OCI-M2 (cell line): Measurements from ENCODE around the gene CDS2.

Experiments used
- DNase-seq: peaks from one replicate; lab custom pipeline; 2025; ENCODE audit not compliant: unreplicated experiment; lab: John Stamatoyannopoulos, UW

The CDS2 gene

DNA sequence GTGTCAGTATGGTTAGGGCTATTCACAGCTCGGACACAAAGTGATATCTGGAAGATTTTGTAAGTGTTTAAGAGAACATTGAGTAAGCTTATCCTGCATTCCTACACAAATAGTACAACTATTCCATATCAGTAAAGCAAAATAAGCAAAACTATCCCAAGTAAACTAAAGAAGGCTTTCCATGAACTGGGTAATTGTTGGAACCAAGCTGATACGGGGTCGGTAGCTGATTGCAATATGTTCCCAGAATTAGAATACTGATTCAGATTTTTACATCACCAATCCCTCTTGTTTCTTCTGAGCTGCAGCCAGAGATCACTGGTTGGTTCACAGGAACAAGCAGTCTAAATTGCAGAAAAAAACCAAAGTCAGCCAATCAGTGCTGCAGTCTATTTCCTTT, 54.1 kb downstream of the CDS2 start:
- no peak for DNase-seq

GRCh38 chr20:5181492-5181891, 54.7 kb downstream of the CDS2 start:
- no peak for DNase-seq

- DNase-seq: no peak
Measured at GRCh38 chr20:5181958-5182357, 55.1 kb downstream of the CDS2 start.

GRCh38 chr20:5182615-5183254, 55.9 kb downstream of the CDS2 start:
- DNase-seq: no peak

DNA sequence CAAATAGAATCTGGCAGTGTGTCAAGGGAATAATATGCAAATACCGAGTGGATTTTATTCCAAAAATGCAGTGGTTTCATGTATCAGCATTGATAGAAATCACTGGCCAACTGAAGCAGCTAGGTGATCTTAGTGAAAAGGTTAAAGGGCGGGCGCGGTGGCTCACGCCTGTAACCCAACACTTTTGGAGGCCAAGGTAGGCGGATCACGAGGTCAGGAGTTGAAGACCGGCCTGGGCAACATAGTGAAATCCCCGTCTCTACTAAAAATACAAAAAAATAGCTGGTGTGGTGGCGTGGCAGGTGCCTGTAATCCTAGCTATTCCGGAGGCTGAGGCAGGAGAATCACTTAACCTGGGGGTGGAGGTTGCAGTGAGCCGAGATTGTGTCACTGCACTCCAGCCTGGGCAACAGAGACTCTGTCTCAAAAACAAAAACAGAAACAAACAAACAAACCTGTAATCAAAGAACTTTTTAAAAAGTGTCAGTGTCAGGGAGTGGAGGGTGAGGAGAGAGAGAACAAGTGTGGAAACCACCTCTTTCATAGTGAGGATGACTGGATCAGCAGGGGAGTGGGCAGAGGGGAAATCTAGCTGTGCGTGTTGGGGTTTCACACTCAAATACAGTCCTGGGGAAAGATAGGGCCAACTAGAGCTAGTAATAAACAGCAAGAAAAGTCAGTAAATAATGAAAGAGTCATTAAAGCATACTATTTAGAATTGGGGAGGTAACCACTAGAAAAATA, 57.1 kb downstream of the CDS2 start:
- DNase-seq: no peak

- DNase-seq: no peak
Measured at GRCh38 chr20:5184684-5185083, 57.9 kb downstream of the CDS2 start.

DNA sequence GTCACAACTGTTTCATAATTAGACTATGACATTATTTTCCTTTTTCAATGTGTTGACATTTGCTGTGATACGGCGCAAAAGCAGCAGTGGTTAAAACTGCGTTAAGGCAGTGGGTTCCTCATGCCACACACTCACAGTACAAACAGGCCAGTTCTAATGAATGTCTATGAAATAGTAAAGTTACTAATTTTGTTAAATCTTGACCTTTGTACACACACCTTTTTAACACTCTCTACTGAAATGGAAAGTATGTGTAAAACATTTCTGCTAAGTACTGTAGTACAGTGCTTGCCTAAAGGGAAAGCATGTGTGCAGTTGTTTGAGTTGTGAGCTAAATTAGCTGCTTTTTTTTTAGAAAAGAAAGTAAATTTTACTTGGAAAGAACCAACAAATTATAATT, 60.3 kb downstream of the CDS2 start:
- DNase-seq: no peak

DNA sequence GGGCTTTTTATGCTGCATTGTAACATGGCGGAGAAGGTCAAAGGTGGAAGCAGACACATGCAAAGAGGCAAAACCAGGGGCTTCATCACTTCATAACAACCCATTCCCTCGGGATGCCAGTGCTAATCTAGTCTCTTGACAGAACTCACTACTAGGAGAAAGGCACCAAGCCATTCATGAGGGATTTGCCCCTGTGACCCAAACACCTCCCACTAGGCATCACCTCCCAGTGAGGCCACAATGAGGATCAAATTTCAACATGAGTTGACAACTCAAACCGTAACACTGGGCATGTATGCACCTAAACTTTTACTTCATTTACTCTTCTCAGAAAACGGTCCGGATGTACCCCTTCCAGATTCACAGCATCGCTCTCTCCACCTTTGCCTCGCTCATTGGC, 61.9 kb downstream of the CDS2 start:
- DNase-seq: no peak

DNA sequence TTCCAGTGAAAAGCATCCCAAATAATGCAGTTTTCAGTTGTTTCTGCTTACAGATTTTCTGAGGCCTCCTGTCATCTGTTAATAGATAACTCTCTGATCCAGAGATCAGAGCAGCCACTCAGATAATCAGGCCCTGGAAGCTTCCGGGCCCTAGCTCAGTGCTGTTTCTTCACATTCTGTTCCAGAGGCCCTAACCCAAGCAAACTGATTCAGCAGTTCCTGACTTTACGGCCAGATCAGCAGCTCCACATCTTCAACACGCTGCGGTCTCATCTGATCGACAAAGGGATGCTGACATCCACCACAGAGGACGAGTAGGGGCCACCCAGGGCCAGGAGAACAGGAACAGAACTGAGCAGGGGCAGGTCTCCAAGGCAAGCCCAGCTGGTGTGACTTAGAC, 63.1 kb downstream of the CDS2 start:
- DNase-seq: no peak

DNA sequence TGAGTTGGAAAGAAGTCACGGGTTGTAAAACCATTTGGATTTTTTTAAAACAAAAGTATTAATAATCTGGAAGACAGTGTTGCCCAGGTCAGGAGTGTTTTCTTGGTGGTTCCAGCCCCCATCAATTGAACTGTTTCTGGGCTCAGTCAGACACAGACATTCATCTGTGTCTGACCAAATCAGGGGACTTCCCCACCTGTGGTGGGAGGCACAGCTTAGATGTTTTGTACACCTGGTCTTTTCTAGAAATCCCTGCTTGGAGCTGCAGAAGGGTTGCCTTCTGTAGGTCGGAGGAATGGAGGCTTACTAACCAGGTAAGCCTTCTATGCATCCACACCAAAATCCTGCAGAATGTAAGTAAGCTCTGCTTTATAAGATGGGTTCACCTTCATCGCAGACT, 63.6 kb downstream of the CDS2 start:
- DNase-seq: no peak

GRCh38 chr20:5191829-5192569, 65.2 kb downstream of the CDS2 start:
- peak; percentile 15 for DNase-seq

DNA sequence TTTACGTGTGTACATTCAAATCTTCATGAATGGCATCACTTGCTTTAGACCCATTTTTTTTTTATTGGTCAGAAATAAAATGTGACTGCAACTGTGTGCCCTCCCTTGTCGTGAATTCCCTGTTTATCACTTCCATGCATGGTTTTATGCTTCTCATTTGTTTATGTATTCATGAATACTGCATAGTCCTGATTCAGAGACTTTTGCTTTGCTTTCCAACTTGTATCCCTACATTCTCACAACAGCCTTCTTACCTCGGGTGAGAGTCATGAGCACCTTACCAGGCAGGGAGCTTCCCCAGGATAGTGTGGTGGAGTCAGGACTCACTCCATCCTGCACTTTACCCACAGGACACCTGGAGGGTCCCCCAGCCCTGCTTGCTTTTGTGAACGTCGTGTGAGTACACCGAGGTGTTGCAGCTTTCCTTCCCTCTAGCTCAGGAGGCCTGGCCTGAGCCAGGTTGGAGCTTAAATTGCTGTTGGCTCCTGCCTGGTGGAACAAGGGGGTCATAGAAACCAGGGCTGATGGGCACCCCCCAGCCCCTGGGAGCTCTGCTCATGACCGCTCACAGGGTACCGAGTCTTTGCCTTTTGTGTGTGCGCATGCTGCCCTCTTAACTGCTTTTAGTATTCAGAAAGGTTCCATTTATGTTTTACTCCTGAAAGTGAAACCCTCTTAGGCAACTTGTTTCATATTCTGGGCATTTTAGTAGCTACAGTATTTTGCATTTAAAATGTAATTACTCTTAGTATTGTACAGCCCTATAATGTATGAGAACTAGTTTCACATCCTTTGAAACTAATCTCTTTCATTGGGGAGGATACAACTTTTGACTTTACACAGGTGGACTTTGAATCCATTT, 66.0 kb downstream of the CDS2 start:
- DNase-seq: no peak

DNA sequence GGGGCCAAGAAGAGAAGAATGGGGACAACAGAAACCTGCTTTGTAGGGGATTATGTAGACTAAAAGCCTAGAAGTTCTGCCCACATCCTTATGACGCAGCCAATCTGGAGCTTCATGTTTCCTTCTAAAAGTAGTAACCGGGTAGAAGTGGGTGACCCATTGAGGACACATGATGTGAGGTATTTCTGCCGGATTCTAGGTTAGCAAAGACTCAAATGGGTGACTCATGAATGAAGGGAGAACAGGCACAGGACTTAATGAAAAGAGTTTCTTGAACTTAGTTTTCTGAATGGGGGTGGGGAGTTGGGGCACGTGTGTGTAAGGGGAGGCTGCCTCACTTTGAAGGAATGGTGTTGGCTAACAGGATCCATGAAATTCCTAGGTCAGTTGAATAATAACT, 68.8 kb downstream of the CDS2 start:
- DNase-seq: no peak

- no peak for DNase-seq
Measured at GRCh38 chr20:5196149-5196548, 69.3 kb downstream of the CDS2 start.

- no peak for DNase-seq
Measured at GRCh38 chr20:5197270-5197827, 70.5 kb downstream of the CDS2 start.

DNA sequence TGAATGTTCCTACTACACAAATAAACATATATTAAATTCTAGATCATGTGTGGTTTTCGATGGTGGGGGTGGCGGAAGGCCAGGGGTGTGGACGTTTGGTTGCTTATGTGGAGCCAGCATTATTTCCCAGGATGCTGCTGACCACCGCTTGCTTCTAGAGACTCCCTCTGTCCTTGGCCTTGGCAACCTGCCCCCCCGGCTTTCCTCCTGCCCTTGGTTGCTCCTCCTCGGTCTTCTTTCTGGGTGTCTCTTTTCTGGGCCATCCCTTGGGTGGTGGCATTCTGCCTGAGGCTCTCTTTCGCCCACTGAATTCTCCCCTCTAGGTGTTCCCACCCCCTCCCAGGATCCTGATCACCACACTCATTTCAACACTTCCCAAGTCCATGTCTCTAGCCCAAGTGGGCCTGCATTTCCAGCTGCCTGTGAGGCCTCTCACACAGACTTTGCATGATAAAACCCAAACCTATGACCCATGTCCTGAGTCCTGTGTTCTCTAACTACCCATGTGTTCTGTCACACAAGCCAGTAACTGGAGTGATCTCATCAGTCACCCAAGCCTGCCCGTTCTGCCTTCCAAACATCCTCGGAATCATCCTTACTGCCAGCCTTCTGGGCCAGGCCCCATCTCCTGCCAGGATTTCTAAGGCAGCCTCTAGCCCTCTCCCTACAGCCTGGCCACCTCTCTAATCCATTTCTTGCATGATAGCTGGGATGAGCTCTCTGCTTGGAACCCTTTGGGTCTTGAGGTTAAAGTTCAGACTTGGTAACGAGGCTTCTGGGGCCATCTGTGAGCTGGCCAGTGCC, 71.2 kb downstream of the CDS2 start:
- no peak for DNase-seq

- no peak for DNase-seq
Measured at GRCh38 chr20:5198651-5198924, 71.8 kb downstream of the CDS2 start.

- DNase-seq: no peak
Measured at GRCh38 chr20:5203380-5203779, 76.6 kb downstream of the CDS2 start.

DNA sequence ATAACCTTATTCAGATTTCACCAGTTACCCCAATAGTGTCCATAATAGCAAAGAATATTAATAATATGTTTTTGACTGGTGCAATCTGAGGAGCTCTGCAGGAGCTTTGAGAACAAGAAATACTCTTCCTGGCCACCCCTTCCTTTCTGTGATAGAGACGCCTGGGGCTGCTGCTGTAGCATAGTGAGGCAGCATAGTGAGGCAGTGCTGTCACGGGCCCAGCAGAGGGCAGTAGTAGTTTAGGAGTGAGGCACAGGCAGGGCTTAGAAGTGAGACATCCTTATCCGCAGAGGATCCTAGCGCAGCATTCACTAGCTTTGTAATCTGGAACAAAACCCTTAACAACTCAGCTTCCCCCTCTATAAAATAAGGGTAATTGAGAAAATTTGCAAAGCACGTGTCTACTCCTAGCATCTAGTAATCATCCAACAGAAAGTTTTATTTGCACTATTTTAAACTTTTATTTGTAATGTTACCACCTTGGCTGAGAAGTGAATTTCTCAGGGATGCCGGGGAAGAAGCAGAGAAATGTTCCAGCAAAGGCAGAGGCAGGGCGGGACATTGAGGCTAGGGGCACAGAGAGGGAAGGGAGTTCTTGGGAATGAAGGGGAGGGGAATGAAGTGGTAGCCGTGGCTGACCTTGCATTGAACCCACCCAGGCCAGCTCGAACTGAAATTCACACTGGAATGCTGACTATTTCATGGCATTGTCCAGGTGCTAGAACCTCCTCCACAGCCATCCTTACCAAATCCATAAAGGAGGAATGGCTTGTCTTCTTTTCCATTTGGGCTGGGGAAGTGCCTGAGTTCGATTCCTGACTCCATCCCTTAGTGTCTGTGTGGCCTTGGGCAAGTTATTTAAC, 78.8 kb downstream of the CDS2 start:
- DNase-seq: peak; percentile 18
